ENCODE results near the gene GLYATL1B.
"Not testable (repeated sequence)": the region's sequence is repeated elsewhere in the genome, so short reads cannot be mapped to it uniquely, and the experiment has no call there.

GLYATL1B gene, protein sequence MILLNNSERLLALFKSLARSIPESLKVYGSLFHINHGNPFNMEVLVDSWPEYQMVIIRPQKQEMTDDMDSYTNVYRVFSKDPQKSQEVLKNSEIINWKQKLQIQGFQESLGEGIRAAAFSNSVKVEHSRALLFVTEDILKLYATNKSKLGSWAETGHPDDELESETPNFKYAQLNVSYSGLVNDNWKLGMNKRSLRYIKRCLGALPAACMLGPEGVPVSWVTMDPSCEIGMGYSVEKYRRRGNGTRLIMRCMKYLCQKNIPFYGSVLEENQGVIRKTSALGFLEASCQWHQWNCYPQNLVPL

DNA sequence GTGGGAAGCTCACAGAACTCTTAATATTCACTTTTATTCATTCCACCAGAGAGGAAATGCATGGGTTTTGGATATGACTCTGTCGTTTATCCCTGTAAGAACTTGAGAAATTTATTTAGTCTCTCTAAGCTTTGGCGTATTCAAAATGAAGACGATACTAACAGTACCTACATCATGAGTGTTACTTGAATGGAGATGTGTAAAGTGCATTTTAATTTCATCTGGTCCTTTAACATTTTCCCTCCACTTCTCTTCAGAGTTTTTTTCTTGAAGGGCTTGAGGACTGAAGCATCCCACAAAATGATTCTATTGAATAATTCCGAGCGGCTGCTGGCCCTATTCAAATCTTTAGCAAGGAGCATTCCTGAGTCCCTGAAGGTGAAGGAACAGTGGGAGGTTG, at the start of gene GLYATL1B:
TSS of gene GLYATL1B (plus strand) at position 301 of the 400 bp plus-strand sequence. CDS start at position 301, 0 bp downstream.
- DNase-seq (ENCODE audit: low spot score) = not testable (repeated sequence)

DNA sequence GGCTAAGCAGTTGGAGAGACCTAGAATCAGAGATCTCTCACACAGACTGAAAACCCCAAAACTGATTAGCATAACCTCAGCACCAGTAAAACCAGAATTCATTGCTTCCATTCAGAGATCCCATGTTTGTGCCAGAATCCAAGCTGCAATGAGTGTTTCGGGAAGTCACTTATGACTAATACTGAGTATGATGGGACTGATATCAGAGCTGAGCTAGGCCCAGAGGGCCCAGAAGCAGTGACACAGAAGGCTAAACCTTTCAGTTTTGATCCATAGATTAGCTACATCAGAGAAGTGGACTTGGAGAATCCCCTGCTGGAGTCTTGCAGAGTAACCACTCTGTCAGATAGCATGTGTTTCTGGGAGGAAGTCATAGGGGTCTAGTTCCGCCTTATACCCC, 49.6 kb upstream of the GLYATL1B start:
- not testable (repeated sequence) for DNase-seq (ENCODE audit: low spot score)

DNA sequence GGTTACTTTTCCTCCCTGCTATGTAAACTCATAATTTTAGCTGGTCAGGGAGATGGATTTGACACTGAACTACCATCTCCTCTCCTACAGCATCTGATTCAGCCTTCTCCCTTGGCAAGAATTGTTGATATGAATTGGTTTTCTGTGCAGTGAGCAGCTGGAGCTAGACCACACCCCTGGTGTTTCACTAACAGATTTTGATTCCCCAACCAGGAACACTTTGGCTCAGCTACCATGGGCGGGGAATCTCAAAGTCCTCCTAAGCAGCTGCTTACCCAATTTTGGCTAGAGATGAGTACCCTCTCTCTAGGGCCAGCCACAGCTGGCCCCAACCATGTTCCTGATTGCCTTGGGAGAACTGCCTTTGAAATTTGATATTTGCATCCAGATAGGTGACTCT, 48.7 kb upstream of the GLYATL1B start:
- DNase-seq (ENCODE audit: low spot score) = not testable (repeated sequence)

DNA sequence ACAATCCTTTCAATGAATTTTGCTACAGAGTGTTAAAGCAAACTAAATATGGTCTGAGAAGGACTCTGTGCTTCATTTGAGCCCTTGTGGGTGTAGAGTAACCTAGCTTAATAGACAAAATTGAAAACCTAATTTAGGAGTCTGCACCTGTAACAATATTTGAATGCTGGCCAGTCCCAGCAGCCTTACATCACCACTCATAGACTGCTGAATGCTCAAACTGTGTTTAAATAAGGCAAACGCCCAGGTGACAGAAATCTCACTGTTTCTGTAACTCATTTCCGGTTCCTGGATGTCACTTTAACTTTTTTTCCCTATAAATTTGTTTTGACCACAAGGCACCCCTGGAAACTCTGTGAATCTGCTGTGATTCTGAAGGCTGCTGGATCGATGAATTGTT, 45.5 kb upstream of the GLYATL1B start:
- no peak for DNase-seq (ENCODE audit: low spot score)

DNA sequence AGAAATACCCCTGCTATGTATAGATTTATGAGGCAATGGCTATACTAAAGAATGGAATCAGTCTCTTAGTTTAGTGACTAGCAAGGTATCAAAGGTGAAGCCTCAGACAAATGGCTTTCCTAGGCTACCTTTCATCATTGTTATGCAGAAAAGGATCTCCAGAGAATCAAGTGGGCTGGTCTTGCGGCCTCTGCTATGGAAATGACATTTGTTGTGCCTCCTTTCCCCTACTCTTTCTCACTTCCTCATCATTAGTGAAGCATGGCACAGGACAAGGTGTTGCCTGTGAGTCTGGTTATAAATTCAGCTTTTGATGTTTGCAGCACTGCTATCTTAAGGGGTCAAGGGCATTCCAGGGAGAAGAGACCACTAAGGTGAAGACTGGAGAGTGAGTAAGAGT, 34.7 kb upstream of the GLYATL1B start:
- DNase-seq (ENCODE audit: low spot score) = not testable (repeated sequence)

DNA sequence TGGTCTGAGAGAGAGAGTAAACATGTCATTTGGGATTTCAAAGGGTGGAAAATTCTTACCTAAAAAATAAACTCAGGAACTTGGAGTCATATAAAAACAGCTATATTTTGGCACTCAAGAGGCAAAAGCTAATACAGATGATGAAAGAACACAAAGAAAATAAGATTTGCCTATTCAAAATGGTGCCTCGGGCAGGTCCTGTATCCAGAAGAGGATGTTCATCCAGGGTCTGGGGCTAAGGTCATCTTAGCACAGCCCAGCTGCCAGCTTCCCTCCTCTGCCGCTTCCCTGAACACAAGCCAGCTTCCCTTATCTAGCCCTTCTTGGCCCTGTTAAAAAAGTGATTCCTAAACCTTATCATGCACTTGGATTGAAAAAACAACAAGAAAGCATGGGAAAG, 33.8 kb upstream of the GLYATL1B start:
- not testable (repeated sequence) for DNase-seq (ENCODE audit: low spot score)

DNA sequence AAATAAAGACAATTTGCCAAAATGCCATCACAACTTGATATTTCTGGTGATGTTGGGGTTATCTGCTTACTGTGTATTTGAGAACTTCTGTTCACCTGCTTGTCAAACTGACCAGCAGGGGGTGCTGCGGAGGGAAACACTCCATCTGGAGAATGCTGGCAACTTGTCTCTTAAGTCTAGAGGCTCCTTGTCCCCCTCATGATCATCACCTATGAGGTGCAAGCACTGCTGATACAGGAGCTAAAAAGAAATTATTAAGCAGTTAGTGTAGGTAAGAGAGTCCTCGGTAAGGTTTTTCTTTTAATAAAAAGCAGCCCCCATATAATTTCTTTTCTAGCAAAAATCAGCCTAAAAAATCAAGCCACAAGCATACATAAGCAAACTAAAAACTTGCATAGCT, 32.7 kb upstream of the GLYATL1B start:
- DNase-seq (ENCODE audit: low spot score) = peak; percentile 64

DNA sequence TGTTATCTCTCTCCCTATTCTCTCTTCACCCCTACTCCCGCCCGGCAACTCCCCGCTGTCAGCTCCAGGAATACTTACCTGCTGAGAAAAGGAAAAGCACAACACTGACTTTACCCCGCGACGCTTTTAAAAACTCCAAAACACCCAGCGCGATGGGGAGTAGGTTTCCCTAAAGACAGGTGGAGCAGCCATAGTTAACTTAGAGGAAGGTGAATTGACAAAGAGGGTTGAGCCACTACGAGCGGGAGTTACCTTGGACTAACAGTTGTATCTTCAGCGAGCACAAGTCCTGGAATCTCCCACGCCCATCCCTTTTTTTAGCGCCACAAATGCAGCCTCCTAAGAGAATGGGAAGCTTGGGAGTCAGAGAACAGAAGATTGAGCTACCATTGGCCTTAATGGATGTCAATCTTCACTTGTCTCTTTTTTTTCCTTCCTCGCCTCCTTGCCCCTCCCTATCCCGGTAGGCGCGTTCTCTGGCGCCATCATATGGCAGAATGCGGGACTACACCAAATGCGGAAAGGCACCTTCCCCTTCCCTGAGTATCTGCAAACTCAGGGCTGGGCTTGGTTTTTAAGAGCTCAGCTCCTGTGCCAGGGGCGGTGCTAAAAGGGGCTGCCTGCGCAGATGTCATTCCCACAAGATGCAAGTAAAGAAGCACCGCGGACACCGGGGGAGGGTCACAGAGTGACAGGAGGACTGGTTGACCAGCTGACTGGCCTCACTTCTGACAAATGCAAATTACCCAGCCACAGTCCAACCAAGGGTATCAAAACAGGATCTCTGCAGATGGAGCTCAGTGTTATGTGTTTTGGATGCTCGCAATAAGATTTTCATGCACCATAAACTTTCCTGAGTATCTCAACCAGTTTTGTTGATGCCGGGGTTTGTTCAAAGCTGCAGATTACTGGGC, 27.7 kb upstream of the GLYATL1B start:
- peak; percentile 94 for DNase-seq (ENCODE audit: low spot score)

DNA sequence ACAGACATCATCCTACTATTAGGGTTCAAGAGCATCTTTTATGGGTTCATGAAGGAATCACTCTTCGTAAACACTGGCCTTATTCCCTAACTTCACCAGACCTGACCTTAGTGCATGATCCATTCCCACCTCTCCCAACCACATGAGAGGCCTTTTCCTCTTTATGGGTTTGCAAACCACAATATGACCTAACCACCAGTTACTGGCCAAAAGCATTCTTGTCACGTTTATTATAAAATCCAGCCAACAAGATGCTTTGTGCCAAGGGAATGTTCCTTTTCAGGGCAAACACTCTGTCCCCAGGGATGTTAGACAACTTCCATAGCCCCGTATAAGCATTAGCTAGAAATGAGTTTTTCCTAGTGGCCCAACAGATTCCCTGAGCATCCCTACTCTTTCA, 26.0 kb upstream of the GLYATL1B start:
- not testable (repeated sequence) for DNase-seq (ENCODE audit: low spot score)

DNA sequence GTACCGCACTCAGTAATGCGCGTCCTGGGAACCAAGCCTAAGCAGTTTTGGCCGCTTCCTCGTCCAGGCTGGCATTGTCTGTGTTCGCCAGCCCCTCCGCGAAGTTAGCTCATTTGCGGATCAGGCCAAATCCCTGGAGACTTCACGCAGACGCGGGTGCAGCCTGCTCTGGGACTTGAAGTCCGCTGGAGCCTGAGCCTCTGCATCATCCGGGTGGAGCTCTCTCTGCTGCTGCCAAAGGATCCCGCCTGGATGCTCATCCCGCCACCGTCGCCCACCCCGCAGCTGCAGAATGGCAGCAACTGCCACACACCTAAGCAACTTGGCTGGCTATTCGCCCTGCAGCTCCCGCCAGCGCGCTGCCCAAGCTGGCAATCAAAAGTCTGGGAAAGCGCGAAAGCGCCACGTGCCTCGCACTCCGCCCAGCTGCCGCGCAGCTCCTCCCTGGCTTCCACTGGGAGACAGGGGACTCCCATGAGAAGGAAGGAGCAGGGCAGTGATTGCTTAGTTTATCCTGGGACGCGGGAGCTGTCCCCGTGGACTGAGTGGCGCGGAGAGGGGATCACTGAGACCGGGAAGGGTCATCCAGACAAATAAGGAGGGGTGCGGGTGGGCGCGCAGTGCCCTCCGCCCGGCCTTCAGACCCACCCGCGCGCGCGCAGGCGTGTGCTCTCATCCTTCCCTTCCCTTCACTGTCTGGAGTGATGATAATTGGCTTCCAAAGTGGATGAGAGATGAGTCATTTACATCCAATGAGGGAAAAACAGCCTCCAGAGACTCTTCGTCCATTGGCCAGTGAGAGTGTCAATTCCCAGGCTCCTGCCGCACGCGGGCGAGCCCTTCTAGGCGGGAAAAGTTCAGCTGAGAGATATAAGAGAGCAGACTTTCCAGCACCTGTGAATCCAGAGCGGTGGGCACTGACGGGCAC, 23.2 kb upstream of the GLYATL1B start:
- peak; percentile 6 for DNase-seq (ENCODE audit: low spot score)

DNA sequence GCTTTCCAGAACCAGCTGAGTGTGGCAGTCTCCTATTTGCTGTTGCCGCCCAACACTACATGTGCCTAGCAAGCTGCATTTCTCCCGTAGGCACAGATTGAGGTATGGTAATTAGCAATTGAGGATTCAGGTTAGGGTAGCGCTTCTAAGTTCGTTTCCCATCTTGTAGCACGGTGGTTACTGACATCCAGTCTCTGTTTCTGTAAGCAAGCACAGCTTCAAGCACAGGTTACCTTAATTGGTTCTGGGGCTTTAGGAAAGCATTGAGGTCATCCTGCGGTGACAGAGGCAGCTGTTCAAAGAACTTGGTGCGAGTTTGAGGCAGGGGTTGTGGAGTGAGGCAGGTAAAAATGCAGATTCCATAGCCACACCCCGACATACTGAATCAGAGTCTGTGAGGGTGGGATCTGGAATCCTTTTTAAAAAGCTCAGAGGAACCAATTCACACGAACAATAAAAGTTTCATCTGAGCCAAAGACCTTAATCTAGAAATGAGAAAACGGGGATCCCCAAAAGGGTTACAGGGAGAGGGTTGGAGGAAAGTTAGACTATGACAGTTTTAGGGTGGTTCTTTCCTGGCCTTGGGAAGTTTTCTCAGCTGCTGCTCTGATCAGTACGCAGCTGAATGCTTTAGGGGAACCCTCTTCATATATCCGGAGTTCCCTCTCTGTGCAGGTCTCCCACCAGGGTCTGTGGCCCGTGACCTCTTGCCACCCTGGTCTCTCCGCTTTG, 21.9 kb upstream of the GLYATL1B start:
- DNase-seq (ENCODE audit: low spot score) = not testable (repeated sequence)

DNA sequence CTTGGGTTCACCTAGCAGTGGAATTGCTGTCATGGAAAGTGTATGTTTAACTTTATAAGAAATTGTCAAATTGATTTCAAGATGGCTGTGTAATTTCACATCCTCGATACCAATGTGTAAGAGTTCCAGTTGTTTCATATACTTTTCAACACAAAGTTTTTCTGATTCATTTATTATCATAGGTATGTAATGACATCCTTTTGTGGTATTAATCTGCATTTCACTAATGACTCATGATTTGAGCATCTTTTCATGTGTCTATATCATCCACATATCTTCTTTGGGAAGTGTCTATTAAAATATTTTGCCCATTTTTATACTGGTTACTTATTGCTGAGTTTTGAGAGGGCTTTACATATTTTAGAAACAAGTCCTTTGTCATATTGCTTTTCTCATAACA, 17.0 kb upstream of the GLYATL1B start:
- DNase-seq (ENCODE audit: low spot score) = no peak

DNA sequence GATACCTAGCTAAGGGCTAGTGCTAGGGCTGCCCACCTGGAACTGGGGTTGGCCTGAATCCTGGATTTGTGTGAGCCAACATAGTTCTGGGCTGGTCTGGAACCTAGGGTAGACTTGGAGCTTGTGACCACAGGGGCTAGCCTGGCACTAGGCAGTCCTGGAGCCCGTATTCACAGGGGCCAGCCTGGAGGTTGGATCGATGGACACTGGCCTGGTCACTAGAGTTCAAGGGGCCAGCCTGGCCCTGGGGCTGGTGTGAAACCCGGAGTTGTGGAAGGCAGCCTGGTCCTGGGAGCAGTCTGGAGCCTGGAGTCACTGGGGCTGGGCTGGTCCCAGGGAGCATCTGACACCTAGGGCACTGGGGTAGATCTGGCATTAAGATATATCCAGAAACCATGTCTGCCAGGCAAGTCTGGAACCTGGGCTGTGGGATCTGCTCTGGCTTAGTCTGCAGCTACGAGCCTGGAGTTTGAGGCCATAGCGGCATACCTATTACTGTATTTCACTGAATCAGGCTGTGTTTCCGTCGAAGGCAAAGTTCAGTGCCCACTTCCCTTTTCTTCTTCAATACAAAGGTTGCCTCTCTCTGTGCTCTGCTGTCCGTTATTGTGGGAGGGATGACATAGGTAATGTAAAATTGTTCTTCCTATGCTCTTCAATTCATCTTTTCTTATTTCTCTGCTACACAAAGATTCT, 9.1 kb upstream of the GLYATL1B start:
- no peak for DNase-seq (ENCODE audit: low spot score)

DNA sequence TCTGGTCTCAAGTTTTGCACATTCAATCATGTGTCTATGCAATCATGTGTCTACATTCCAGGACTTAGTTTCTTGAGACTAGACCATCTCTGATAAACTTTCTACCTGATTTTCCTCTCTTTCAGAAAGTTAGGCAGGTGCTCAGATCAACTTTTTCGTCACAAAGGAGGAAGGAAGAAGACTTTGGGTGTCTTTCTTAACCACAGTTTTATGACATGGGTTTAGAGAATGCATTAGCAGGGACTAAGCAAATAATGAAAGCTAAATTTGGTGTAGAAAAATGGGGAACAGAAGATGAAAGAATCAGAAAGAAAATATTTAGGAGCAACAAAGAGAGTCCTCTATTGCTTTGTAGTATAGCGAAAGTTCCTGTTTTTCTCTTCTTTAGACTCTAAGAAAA, 7.7 kb upstream of the GLYATL1B start:
- DNase-seq (ENCODE audit: low spot score) = no peak

DNA sequence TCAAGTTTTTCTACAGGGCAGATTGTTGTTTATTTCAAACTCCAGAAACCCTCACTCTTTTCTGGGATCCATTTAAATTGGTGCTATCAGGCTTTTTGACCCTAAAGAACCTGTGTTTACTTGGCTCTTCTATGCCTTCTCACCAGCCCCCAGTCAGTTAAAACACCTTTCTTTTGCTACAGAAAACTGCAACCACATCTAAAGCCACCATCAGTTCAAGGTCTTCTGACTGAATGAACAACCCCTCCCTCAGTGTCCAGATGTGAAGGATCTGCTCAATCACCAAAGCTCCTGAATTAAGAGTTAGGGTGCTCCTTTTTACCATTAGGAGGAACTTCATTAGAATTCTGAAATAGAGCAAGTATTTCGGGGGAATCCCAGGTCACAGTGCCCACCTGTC, 7.0 kb upstream of the GLYATL1B start:
- DNase-seq (ENCODE audit: low spot score) = no peak

DNA sequence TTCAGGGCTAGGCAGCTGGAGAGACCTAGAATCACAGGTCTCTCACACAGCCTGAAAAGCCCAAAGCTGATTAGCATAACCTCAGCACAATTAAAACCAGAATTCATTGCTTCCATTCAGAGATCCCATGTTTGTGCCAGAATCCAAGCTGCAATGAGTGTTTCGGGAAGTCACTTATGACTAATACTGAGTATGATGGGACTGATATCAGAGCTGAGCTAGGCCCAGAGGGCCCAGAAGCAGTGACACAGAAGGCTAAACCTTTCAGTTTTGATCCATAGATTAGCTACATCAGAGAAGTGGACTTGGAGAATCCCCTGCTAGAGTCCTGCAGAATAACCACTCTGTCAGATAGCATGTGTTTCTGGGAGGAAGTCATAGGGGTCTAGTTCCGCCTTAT, 5.7 kb upstream of the GLYATL1B start:
- not testable (repeated sequence) for DNase-seq (ENCODE audit: low spot score)

DNA sequence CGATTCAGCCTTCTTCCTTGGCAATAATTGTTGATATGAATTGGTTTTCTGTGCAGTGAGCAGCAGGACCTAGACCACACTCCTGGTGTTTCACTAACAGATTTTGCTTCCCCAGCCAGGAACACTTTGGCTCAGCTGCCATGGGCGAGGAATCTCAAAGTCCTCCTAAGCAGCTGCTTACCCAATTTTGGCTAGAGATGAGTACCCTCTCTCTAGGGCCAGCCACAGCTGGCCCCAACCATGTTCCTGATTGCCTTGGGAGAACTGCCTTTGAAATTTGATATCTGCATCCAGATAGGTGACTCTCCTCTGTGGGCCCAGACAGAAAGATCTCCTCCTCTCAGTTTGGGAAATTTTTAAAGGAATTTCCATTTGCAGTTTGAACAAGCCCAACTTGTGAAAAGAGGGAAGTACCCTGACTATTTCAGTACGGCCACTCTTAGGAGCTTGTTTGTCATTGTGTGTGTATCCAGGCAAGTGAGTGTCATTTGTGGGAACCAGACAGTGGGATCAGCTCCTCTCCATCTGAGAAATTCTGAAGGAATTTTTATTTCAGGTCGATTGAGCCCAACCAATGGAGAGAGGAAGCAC, 4.6 kb upstream of the GLYATL1B start:
- not testable (repeated sequence) for DNase-seq (ENCODE audit: low spot score)

DNA sequence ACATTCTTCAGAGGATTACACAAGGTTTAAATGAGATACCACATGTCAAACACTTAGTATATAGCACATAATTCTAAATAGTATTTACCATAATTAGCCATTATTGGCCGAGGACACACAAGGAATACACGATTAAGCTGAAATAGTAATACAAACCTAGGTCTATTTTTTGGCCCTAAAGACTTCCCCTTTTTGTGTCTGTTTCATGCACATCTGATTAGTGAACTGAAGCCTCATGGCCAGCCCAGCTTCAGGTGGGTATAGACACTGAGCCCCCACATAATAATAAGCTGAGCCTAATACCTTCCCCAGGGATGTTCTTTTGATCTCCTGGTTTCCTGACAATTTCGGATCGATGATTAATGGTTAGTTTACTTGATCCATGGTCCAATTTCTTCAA, 2.1 kb downstream of the GLYATL1B start:
- DNase-seq (ENCODE audit: low spot score) = no peak

DNA sequence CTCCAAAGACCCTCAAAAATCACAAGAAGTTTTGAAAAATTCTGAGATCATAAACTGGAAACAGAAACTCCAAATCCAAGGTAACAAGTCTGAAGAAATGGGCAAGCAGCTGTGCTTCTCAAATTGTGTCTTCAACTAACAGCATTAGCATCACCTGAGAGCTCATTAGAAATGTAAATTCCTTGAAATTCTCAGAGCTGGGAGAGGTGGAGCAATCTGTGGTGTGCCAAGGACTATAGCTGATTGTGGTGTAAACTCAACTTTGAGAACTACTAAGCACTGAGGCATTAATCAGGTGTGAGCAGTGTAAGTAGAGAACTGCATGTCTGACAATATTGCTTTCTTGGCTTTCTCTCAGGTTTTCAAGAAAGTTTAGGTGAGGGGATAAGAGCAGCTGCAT, 7.5 kb downstream of the GLYATL1B start:
- not testable (repeated sequence) for DNase-seq (ENCODE audit: low spot score)

DNA sequence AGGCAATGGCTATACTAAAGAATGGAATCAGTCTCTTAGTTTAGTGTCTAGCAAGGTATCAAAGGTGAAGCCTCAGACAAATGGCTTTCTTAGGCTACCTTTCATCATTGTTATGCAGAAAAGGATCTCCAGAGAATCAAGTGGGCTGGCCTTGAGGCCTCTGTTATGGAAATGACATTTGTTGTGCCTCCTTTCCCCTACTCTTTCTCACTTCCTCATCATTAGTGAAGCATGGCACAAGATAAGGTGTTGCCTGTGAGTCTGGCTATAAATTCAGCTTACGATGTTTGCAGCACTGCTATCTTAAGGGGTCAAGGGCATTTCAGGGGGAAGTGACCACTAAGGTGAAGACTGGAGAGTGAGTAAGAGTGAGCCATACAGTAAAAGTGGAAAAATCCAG, 9.1 kb downstream of the GLYATL1B start:
- not testable (repeated sequence) for DNase-seq (ENCODE audit: low spot score)

Data from pons (tissue), 1 donor.